Measurements from ENCODE around the gene NEURL1. TPM values are rescaled to one million over a fixed set of nuclear protein-coding genes. Genes with fewer than 3 reads are reported as not detected.

The NEURL1 gene
- total RNA-seq, 1 donor: not detected

DNA sequence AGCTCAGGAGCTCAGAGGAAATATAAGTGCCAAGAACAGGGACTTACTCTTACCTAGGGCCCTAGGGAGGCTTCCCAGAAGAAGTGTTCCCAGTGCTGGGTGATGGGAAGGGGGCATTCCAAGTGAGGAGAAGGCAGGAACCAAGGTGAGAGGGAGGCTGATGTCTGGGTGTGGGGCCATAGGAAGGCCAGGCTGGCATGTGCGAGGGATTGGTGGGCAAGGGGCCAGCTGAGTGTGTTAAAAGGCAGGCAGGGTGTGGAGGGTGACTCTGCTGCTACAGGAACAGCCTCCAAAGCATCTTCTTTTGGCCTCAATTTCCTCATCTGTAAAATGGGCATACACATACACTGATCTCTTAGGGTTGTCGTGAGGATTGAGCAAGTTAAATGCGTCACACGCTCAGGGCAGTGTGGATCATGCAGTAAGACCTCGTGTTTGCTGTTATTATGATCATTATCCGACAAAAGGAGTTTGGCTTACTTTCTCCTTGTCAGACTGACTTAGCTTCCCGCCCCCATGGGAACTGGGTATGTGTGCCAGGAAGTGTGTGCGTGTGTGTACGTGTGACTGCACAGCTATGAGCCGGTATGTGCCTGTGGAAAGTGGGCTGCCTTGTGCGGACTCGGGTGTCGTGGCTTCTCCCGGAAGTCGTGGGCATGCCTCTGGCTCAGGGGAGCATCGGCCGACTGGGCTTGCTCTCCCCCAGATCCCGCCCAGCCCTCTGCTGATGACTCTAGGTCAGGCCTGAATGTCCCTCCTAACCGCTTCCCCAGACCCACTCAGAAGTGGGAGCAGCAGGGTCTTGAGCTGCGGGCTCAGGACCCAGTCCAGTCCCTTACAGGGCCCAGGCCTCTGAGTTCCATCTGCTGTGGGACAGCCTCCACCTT lies 59.6 kb downstream of the NEURL1 start:
- H3K4me2 ChIP-seq (ENCODE audit: insufficient read depth, low read length): no peak overlapping the region
- no peak overlapping the region for H3K27ac ChIP-seq (ENCODE audit: low read depth, low read length)
- H3K27me3 ChIP-seq (ENCODE audit: insufficient read depth, low read length): peaks cover 22% of the 10 kb centered on the region
- no peak overlapping the region for H3K4me3 ChIP-seq (ENCODE audit: insufficient read depth, low read length)
- peak; percentile 60 for DNase-seq (ENCODE audit: insufficient read length, low spot score, missing footprints)
- no peaks in the 10 kb centered on the region for H3K4me1 ChIP-seq (ENCODE audit: insufficient read depth, low read length)
- TF ChIP-seq, protein P1, sequence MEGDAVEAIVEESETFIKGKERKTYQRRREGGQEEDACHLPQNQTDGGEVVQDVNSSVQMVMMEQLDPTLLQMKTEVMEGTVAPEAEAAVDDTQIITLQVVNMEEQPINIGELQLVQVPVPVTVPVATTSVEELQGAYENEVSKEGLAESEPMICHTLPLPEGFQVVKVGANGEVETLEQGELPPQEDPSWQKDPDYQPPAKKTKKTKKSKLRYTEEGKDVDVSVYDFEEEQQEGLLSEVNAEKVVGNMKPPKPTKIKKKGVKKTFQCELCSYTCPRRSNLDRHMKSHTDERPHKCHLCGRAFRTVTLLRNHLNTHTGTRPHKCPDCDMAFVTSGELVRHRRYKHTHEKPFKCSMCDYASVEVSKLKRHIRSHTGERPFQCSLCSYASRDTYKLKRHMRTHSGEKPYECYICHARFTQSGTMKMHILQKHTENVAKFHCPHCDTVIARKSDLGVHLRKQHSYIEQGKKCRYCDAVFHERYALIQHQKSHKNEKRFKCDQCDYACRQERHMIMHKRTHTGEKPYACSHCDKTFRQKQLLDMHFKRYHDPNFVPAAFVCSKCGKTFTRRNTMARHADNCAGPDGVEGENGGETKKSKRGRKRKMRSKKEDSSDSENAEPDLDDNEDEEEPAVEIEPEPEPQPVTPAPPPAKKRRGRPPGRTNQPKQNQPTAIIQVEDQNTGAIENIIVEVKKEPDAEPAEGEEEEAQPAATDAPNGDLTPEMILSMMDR (IDR thresholded peaks at IDR 0.05; ENCODE audit: extremely low read depth, low read depth, low read length): no peak
- no peaks in the 10 kb centered on the region for H3K36me3 ChIP-seq (ENCODE audit: insufficient read depth, low read length)
- H3K79me2 ChIP-seq (ENCODE audit: insufficient read depth, low read length): no peaks in the 10 kb centered on the region
- H2AFZ ChIP-seq (ENCODE audit: low read length): no peak overlapping the region
- no peaks in the 10 kb centered on the region for H4K20me1 ChIP-seq (ENCODE audit: insufficient read depth, low read length)
- peaks cover 12% of the 10 kb centered on the region for H3K9me3 ChIP-seq (ENCODE audit: low read depth, low read length)

DNA sequence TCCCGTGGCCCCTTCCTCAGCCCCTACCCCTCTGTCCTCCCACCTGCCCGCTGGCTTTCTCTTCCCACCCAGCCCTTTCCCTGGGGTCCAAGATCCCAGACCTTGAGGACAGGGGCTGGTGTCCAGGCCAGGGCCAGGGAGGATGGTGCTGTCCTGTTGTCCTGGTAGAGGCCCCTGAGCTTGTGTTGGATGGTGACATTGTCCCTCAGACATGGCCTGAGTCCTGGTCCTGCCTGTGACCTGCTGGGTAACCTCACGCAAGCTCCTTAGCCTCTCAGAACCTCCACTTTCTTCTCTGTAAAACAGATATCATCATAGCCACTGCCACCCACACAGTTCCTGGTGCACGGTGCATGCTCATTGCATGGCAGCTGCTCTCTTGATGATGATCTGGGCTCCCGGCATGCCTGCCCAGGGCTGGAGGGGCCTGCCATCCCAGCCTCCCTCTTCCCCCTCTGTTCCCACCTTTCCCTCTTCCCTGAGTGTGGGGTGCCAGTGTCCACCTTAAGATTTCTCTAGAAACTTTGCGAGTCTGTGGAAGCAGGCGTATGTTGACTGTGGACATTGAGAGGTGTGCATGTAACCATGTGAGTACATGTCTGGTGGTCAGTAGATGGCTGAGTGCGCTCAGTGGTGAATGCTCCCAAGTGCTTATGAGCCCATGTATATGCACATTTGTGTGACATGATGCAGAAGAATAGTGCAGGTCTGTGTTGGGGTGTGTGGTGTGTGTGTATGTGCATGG lies 60.4 kb downstream of the NEURL1 start:
- H3K27me3 ChIP-seq (ENCODE audit: insufficient read depth, low read length): peaks cover 27% of the 10 kb centered on the region
- TF ChIP-seq, protein P1 (IDR thresholded peaks at IDR 0.05; ENCODE audit: extremely low read depth, low read depth, low read length): no peak
- peak; percentile 64 for DNase-seq (ENCODE audit: insufficient read length, low spot score, missing footprints)
- no peak overlapping the region for H3K4me2 ChIP-seq (ENCODE audit: insufficient read depth, low read length)
- H3K4me1 ChIP-seq (ENCODE audit: insufficient read depth, low read length): no peaks in the 10 kb centered on the region
- peaks cover 12% of the 10 kb centered on the region for H3K9me3 ChIP-seq (ENCODE audit: low read depth, low read length)
- no peak overlapping the region for H3K4me3 ChIP-seq (ENCODE audit: insufficient read depth, low read length)
- no peak overlapping the region for H3K27ac ChIP-seq (ENCODE audit: low read depth, low read length)
- no peaks in the 10 kb centered on the region for H3K36me3 ChIP-seq (ENCODE audit: insufficient read depth, low read length)
- no peaks in the 10 kb centered on the region for H3K79me2 ChIP-seq (ENCODE audit: insufficient read depth, low read length)
- H2AFZ ChIP-seq (ENCODE audit: low read length): no peak overlapping the region
- no peaks in the 10 kb centered on the region for H4K20me1 ChIP-seq (ENCODE audit: insufficient read depth, low read length)

DNA sequence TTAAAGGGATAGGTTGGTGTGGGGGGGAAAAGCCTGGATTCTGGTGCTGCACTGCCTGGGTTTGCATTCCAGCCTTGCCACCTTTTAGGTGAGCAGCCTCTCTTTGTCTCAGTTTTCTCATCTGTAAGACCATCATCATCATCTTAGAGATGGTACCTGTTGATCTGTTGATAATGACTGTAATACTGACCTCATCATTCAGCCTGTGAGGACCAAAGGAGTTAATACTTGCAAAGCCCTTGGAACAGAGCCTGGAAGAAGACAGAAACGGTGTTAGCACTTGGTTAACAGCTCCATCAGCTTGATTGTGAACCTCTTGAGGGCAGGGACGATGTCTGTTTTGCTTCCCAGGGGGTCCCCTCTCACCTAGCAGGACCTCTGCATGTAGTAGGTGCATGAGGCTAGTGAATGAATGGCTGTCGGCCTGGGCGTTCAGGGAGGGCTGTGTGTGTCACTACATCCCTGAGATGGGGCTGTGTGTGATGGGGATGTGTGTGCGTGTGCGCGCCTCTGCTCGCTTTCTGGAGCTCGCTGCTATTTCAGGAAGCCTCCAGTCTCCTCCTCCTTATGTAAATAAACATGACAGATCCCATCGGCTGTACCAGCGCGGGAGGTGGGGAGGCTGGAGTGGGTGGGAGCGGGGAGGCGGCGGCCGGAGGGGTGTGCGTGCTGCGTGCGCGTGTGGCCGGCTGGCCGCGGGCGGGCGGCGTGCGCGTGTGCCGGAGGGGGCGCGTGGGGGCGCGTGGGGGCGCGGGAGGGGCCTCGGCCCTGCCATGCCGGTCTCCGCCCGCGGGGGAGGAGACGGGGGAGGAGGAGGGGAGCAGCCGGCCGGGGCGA lies 61.2 kb downstream of the NEURL1 start:
- TF ChIP-seq, protein P1 (IDR thresholded peaks at IDR 0.05; ENCODE audit: extremely low read depth, low read depth, low read length): no peak
- DNase-seq (ENCODE audit: insufficient read length, low spot score, missing footprints): peak; percentile 95

More for the DNA sequence above, 61.2 kb downstream of the NEURL1 start:
- Histone ChIP-seq H3K4me2 (ENCODE audit: insufficient read depth, low read length) (peak overlapping the region; percentile 55), H2AFZ (ENCODE audit: low read length) (peak overlapping the region; percentile 35), H3K27ac (ENCODE audit: low read depth, low read length) (no peak overlapping the region), H3K27me3 (ENCODE audit: insufficient read depth, low read length) (peaks cover 28% of the 10 kb centered on the region), H3K36me3 (ENCODE audit: insufficient read depth, low read length) (no peaks in the 10 kb centered on the region), H3K4me1 (ENCODE audit: insufficient read depth, low read length) (no peaks in the 10 kb centered on the region), H3K4me3 (ENCODE audit: insufficient read depth, low read length) (peak overlapping the region; percentile 53), H4K20me1 (ENCODE audit: insufficient read depth, low read length) (no peaks in the 10 kb centered on the region), H3K79me2 (ENCODE audit: insufficient read depth, low read length) (no peaks in the 10 kb centered on the region), H3K9me3 (ENCODE audit: low read depth, low read length) (peaks cover 12% of the 10 kb centered on the region)

All from osteoblast (primary cell).